GM12878 (cell line): Measurements from ENCODE around the gene TEX9. TPM values are rescaled to one million over a fixed set of nuclear protein-coding genes. Genes with fewer than 3 reads are reported as not detected.

Experiments used
- ATAC-seq: fragments of 200-7000 bp; cut with Tn5 transposase; 3 replicates; pipeline ENCODE4 v1.9.1; 2020; ENCODE audit warnings: mild to moderate bottlenecking, moderate library complexity
- BruUV-seq: library from RNA; stranded (reverse); fragments of 400-500 nt; replicated peaks from 2 replicates; lab custom pipeline; 2021; lab: Mats Ljungman, UMichigan
- CTCF ChIA-PET: fragments of 300-600 bp; sonication (Branson Sonifier 250); formaldehyde crosslinking; extraction: SDS; loops from one replicate; lab custom pipeline; 2021; ENCODE audit warnings: inconsistent platforms; lab: Yijun Ruan, JAX
- POLR2A ChIA-PET: fragments of 350-600 bp; formaldehyde crosslinking; extraction: SDS; loops from one replicate; lab custom pipeline; 2021; ENCODE audit warnings: inconsistent platforms; lab: Charles Lee
- RAD21 ChIA-PET: fragments of 300-600 bp; sonication (Branson Sonifier 250); formaldehyde crosslinking; loops from one replicate; lab custom pipeline; 2023; ENCODE audit warnings: antibody characterized with exemption; ENCODE audit not compliant: unreplicated experiment; lab: Charles Lee
- SMC1A ChIA-PET: fragments of 300-600 bp; sonication (Branson Sonifier 250); formaldehyde crosslinking; loops from one replicate; lab custom pipeline; 2023; ENCODE audit not compliant: unreplicated experiment, uncharacterized antibody; lab: Charles Lee
- DNase-seq: peaks from one replicate; pipeline ENCODE4 v3.0.0-alpha.2; 2011; ENCODE audit warnings: low read depth, low spot score
- FAIRE-seq: peaks from 3 replicates; lab custom pipeline; 2011; peaks lifted over from hg19 to GRCh38; lab: Jason Lieb, UNC
- H2AFZ ChIP-seq: 2 replicates; pipeline ENCODE4 v1.6.0; 2011; ENCODE audit warnings: low read depth, low read length, control low read depth; ENCODE audit not compliant: control insufficient read depth
- H3K27ac ChIP-seq: 2 replicates; pipeline ENCODE4 v1.5.1; 2011; ENCODE audit warnings: control low read depth; ENCODE audit not compliant: control insufficient read depth, insufficient read depth
- H3K27me3 ChIP-seq, 2 experiments: replicated peaks in 1 of 2; 2 replicates each; pipeline versions ENCODE4 v1.6.0 to v1.6.1; 2011; ENCODE audit warnings: low read length in 1 of 2; ENCODE audit not compliant: control insufficient read depth in 2 of 2, insufficient read depth in 2 of 2
- H3K36me3 ChIP-seq, 2 experiments: 2 replicates each; pipeline ENCODE4 v1.5.1; 2011; ENCODE audit warnings: low read length in 1 of 2; ENCODE audit not compliant: control insufficient read depth in 2 of 2, insufficient read depth in 2 of 2
- H3K4me1 ChIP-seq: 2 replicates; pipeline ENCODE4 v1.6.1; 2011; ENCODE audit warnings: mild to moderate bottlenecking, low read length, moderate library complexity, mixed read lengths; ENCODE audit not compliant: control insufficient read depth, insufficient read depth
- H3K4me2 ChIP-seq: 2 replicates; pipeline ENCODE4 v1.6.0; 2011; ENCODE audit warnings: control low read depth; ENCODE audit not compliant: control insufficient read depth, insufficient read depth
- H3K4me3 ChIP-seq: fragments of 200-600 bp; sonication (generic); 2 replicates; pipeline ENCODE4 v1.5.1; 2016
- H3K79me2 ChIP-seq: 2 replicates; pipeline ENCODE4 v1.6.0; 2011; ENCODE audit warnings: low read length; ENCODE audit not compliant: control insufficient read depth, insufficient read depth
- H3K9ac ChIP-seq: 2 replicates; pipeline ENCODE4 v1.8.0; 2011; ENCODE audit warnings: low read length, control low read depth, mixed read lengths; ENCODE audit not compliant: control insufficient read depth, insufficient read depth
- H3K9me3 ChIP-seq: replicated peaks from 3 replicates; pipeline ENCODE4 v1.5.1; 2011; ENCODE audit warnings: mild to moderate bottlenecking, low read length; ENCODE audit not compliant: control insufficient read depth, insufficient read depth
- H4K20me1 ChIP-seq: 2 replicates; pipeline ENCODE4 v1.6.0; 2011; ENCODE audit not compliant: control insufficient read depth, insufficient read depth
- FOXK2 ChIP-seq: fragments of 450-650 bp; IDR thresholded peaks from 2 replicates; pipeline ENCODE4 v1.6.1; 2017; ENCODE audit warnings: mild to moderate bottlenecking, moderate library complexity
- ZNF592 ChIP-seq: fragments of 450-650 bp; IDR thresholded peaks from 2 replicates; pipeline ENCODE4 v1.6.1; 2017; ENCODE audit warnings: mild to moderate bottlenecking, moderate library complexity
- WGBS: methylation state at CpG from one replicate; pipeline ENCODE4 v1.1.6; 2016; ENCODE audit warnings: low lambda C conversion rate; ENCODE audit not compliant: insufficient replicate concordance, insufficient coverage; ENCODE audit errors: missing lambda C conversion rate; 5-methylcytosine and 5-hydroxymethylcytosine counted together
- in situ Hi-C: fragments of 300-500 bp; cut with MboI; formaldehyde crosslinking; loops from 9 replicates; pipeline ENCODE4 v1.14.3; 2018; ENCODE audit warnings: mixed read lengths
- intact Hi-C: fragments of 100-400 bp; cut with micrococcal nuclease; formaldehyde crosslinking; loops from one replicate; pipeline ENCODE4 v1.14.2; 2022; ENCODE audit not compliant: unreplicated experiment
- polyA plus RNA-seq, 11 experiments: library from polyadenylated mRNA; depleted of rRNA in 4 of 11; unstranded in 6 of 11; stranded (reverse) in 5 of 11; fragments of >200 nt; fragmentation: Nextera tagmentation in 4 of 11; fragmentation: Illumina TruSeq in 1 of 11; extraction: Ambion mirVana in 4 of 11; extraction: Trizol in 1 of 11; gene quantifications; 1 replicate in 1 of 11; 2 replicates in 10 of 11; pipeline versions ENCODE4 v1.2.1 to v1.2.3, GENCODE V29; 2011 to 2016; ENCODE audit warnings: inconsistent platforms in 2 of 11, missing spikeins in 2 of 11, low read depth in 1 of 11
- total RNA-seq, 4 experiments: library from RNA; depleted of rRNA in 3 of 4; stranded (reverse); fragments of >200 nt in 3 of 4; fragmentation: Illumina TruSeq in 1 of 4; extraction: Trizol in 1 of 4; gene quantifications; 2 replicates each; pipeline versions ENCODE4 v1.2.1 to v1.2.3, GENCODE V29; 2013 to 2021
- TF ChIP-seq, protein P1 (sequence below): IDR thresholded peaks from 2 replicates; pipeline ENCODE4 v1.6.1; 2011; ENCODE audit warnings: mild to moderate bottlenecking, low read depth, low read length, moderate library complexity; ENCODE audit not compliant: insufficient replicate concordance

Gene TEX9
- total and polyA plus RNA-seq, 10 of the 15 experiments (the other 5 are each of a cell fraction or from before 2014, with no cell fraction given) = 9.0 to 155 (median 70.0) TPM

DNA sequence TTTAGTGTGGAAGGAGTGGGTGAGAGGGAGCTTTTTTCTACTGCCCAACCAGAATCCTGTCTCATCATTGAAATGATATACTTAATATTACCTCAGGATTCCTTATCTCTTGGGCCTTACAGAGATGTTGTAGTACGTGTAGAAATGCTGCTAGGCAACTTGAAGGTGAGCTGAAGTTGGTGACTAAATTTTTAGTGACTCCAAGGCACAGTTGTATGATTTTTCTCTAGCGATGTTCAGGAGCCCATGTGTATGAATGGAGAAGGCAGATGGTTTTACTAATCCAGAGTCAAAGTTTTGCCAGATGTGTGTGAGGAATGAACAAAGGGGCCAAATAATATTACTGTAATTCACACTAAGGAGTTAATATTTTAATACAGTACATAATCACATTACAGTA, 42.8 kb upstream of the TEX9 start:
- CTCF ChIA-PET = interaction anchor here (0.5 kb wide), 1 partner anchor 797 kb away, joined by 3 read pairs; no protein-coding TSS in a partner anchor
- 50% methylated on average over 2 of the region's 2 CpGs for WGBS

More for the DNA sequence above, 42.8 kb upstream of the TEX9 start:
- BruUV-seq = no TSS peak
- TF ChIP-seq FOXK2 (no peak), ZNF592 (no peak)
- TF ChIP-seq, protein P1, sequence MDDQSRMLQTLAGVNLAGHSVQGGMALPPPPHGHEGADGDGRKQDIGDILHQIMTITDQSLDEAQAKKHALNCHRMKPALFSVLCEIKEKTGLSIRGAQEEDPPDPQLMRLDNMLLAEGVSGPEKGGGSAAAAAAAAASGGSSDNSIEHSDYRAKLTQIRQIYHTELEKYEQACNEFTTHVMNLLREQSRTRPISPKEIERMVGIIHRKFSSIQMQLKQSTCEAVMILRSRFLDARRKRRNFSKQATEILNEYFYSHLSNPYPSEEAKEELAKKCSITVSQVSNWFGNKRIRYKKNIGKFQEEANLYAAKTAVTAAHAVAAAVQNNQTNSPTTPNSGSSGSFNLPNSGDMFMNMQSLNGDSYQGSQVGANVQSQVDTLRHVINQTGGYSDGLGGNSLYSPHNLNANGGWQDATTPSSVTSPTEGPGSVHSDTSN = no peak
- Histone ChIP-seq H2AFZ (no peak overlapping the region), H3K4me2 (no peak overlapping the region), H3K9me3 (no peaks in the 10 kb centered on the region; the same call in 2 of the 3 replicates), H3K9ac (no peak overlapping the region), H3K79me2 (no peaks in the 10 kb centered on the region), H3K4me3 (no peak overlapping the region), H3K27ac (no peak overlapping the region), H4K20me1 (no peaks in the 10 kb centered on the region), H3K4me1 (no peaks in the 10 kb centered on the region), H3K36me3 (no peaks in the 10 kb centered on the region), H3K27me3 (no peaks in the 10 kb centered on the region)
- in situ Hi-C loops = no loop called here
- intact Hi-C loops = no loop called here
- no peak for FAIRE-seq
- POLR2A ChIA-PET = no interaction called here
- SMC1A ChIA-PET = no interaction called here
- no peak for ATAC-seq
- RAD21 ChIA-PET = no interaction called here
- DNase-seq = no peak
